Activated CD4-positive, alpha-beta T cell treated with anti-CD3 and anti-CD28 coated beads, Interleukin-2, amount 50 U/mL, for 24 hours (primary cell): ENCODE results near the gene SAFB.
"Not testable (repeated sequence)": the region's sequence is repeated elsewhere in the genome, so short reads cannot be mapped to it uniquely, and the experiment has no call there.

Source experiments
- DNase-seq, 2 donors: peaks; one replicate each; pipeline ENCODE4 v3.0.0-alpha.2; 2020; ENCODE audit warnings: low read depth in 1 of 2, low spot score in 1 of 2

The SAFB gene

DNA sequence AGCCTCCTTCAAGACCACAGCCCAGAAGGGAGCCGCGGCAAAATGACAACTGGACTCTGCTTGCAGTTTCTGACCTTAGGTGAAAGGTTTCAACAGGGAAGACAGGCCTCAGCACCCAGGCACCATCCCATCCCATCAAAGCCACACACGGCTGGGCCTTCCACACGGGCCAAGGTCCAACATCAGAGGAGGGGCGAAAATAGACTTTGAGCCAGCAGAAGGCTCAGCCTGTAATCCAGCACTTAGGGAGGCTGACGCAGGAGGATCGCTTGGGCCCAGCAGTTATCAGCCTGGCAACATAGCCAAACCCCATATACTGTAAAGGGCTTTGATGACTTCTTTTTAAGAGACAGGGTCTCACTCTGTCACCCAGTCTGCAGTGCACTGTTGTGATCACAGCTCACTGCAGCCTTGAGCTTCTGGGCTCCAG, 28.3 kb upstream of the SAFB start:
- DNase-seq, result no peak

- no peak for DNase-seq
Measured at GRCh38 chr19:5595129-5595528, 27.8 kb upstream of the SAFB start.

DNA sequence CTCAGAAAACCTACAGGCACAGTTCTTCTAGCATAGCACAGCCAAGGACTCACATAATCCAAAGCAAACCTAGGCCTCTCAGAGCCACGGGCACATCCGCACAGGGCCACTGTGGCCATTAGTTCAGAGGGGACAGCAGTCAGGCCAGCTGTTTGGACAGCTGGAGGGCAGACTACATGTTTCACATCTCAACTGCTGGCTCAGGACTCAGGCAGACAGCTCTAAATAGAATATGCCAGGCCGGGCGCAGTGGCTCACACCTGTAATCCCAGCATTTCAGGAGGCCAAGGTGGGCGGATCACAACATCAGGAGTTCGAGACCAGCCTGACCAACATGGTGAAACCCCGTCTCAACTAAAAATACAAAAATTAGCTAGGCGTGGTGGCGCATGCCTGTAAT, 27.1 kb upstream of the SAFB start:
- no peak for DNase-seq

DNA sequence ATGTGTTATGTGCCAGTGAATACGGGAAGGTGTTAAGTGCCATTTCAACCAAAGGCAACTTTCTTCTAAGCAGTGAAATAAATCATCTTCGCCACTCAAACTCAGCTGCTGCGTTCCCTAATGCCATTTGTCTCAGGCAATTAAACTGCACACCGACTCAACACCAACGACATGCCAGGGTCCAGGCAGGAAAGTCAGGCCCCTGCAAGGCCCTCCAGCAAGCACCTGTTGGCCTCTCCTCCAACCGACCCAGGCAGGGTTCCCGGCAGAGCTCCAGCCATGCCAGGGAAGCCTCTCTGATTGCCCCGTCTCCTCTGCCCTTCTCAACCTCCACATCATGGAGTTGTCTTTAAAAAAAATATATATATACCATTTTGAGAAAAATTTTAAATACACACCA, 22.1 kb upstream of the SAFB start:
- DNase-seq, result no peak

DNA sequence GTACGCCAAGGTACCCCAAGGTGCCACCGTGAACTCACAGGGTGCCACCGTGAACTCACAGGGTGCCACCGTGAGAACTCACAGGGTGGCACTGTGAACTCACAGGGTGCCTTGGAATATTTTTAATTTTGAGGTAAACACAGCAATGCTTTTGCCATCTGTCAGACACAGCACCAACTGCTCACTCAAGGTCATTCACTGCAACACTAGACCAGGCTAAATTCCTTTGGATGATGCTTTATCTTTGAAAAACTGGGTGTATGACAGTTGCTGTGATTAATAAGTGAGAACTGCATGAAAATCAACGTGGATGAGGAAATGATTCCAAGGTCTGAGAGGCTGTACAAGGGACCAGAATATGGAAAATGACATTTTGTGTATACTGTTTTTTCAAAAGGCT, 19.3 kb upstream of the SAFB start:
- no peak for DNase-seq

GRCh38 chr19:5605362-5605761, 17.5 kb upstream of the SAFB start:
- no peak for DNase-seq

- no peak for DNase-seq
Measured at GRCh38 chr19:5607318-5608275, 15.3 kb upstream of the SAFB start.

DNA sequence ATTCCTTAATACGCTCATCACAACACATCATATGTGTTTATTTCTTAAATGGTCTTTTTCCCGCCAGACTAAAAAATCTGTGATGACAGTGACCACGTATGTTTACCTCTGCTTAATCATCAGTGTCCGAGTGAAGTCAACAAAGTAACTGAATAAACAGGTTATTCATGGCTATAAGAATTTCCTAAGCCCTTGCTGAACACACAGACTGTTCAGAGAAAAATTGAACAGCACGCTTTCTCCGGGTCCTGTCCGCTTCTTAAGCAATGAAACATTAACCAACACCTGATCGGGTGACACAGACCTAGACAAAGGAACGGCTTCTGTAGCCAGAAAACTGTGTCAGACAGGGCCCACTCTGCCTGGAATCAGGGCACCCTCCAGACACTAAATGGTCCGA, 14.6 kb upstream of the SAFB start:
- DNase-seq, result no peak

GRCh38 chr19:5608766-5609165, 14.1 kb upstream of the SAFB start:
- DNase-seq, result not testable (repeated sequence)

DNA sequence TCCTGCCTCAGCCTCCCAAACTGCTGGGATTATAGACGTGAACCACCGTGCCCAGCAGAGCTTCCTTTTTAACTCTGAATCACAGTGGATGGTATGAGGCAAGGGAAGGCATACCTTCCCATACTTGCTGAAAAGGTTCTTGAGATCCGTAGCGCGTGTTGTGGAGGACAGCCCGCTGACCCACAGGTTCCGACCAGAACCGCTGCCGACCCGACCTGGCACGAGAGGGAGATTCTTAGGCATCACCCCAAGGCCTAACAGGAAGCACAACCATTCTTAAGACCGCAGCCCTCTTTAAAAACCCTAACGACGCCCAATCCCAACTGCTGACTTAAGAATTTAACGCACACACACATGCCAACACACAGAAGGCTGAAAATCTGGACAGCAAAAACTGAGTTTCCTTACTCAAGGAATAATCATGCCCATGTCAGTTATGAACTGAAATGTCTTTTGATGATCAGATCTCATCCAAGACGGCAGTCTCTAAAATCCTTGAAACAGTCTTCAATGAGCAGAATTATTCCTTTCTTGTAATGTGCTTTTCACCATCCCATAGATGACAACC, 12.9 kb upstream of the SAFB start:
- DNase-seq, result no peak

DNA sequence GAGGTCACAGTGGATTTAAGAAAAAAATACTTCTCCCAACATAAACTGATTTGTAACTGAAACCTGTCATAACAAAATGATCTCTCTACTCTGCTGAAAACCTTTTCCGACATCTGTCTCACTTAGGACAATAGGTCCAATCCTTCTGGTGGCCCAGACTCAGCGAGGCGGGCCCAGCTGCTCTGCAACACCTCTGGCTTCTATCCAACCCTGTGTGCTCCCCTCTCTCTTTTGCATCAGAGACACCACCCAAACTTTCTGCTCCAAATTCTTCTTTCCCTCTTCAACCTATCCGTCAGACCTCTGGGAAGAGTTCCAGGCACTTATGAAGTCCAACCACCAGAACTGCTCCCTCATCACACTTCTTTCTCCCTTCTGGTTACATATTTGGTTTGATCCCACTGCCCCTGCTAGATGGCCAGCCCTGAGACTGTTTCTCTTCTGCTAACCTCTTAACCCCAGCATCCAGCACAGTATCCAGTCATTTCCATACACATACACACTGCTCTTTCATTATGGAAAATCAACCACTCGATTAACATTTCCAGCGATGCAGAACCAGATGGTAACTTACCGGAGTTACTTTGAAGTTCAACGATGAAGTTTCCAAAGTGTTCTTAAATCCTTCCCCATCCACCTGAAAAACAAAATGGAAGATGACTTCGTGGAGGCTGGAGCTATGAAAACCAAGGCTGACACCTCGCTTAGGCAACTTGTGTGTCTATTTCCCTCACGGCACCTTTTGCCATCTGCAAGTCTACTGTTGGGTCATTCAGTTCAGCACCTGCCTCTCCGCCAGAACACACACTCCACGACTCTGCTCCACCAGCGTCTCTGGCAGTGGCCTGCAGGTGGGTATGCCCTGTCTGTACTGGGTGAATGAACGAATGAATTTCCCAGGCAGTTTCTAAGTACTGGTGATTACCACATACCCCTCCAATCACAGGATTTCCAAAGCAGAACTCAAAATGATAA, 9.7 kb upstream of the SAFB start:
- no peak for DNase-seq

DNA sequence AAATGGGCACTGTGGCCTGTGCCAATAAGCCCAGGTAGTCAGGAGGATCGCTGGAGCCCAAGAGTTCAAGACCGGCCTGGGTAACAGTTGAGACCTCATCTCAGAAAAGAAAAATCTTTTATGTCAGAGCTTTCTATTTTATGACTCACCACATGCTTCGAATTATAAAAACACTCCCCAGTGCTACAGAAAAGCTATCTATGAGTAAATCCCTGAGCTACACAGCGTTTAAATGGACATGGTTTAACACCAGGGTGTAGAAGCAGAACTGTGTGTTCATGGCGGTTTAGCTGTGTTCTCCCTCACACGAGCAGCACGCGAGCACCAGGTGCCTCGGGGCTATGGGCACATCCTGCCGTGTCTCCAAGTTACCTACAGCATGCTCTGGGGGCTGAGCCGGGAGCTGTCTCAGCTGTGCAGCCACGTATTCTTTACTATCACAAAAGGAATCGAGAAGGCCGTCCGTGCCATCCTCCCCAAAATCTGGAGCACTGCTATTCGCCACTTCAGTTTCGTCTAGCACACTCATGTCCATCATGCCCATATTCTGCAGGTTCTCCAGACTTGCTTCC, 7.0 kb upstream of the SAFB start:
- no peak for DNase-seq

GRCh38 chr19:5617080-5617479, 5.8 kb upstream of the SAFB start:
- no peak for DNase-seq

- no peak for DNase-seq
Measured at GRCh38 chr19:5618591-5618990, 4.3 kb upstream of the SAFB start.

DNA sequence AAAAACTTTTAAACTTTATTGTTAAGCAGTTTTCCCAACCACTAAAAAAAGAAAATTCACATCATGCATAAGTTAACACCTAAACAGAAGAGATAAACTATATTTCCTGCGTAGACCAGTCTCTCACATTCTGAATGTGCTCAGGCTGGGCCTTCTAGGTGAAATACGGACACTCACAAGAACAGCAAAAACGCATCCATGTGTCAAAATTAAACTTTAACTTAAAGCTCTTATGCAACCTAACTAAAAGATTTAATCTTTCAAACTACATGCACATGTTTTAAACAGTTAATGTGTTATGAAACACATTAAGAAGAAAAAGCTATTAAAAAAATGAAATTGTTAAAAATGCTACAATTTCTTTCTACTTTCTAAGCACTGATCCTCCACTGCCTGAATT, 2.9 kb upstream of the SAFB start:
- no peak for DNase-seq

DNA sequence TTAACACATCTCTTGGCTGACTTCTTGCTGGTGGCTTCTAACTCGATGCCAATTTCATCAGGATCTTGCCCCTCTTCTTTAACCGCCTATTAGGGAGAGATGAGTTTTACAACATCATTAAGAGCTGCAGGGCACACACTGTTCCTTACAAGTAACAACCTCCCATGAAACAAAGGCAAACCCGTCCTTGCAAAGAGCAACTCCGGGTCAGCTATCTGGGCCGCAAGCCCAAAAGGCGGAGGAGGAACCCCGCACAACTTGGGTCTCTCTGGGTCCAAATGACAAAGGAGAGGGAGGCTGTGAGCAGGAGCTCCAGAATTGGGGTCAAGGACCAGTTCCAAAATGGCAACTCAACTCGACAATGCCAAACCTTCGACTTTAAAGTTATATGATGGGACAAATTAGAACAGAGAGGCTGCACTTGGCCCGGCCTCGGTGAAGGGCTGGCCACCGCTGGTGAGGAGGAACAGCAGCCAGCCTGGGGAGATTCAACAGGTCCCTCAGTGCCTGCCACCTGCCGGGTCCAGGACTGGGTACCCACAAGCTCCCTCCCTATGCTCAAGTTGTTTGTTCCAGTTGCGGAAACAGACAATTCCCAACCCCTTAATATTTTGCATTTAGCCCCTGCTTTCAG, 1.5 kb upstream of the SAFB start:
- DNase-seq, result no peak

DNA sequence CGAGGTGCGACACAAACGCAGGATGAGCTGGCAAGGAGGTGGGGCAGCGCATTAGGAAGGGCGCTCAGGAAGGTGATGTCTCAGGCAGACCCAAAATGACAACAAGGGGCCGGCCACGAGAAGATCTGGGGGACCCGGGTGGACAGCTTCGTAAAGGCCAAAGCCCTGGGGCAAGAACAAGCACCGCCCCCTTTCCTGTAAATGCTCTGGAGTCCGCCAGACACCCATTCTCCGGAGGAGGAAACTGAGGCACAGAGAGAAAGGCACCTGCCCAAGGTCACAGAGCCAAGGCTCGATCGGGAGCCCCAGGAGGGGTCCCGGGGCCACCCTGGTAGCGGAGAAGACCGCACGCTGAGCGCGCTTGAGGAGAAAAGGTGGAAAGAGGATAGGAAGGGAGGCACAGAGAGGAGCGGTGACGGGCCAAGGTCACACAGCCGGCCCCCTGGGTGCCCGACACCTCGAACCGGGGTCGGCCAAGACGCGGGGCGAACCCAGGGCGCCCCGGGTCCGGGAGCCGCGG, 878 bp upstream of the SAFB start:
- peak in 1 of 2 donors; percentile 5 for DNase-seq

- no peak for DNase-seq
Measured at GRCh38 chr19:5623397-5624017, 624 bp downstream of the SAFB start.

- no peak for DNase-seq
Measured at GRCh38 chr19:5624018-5624663, 1.3 kb downstream of the SAFB start.
